HG02623 (cell line): ENCODE results near the gene RTP1.
"Not testable (repeated sequence)": the region's sequence is repeated elsewhere in the genome, so short reads cannot be mapped to it uniquely, and the experiment has no call there.

Experiments
- ATAC-seq: cut with Tn5 transposase; IDR thresholded peaks from one replicate; pipeline ENCODE4 v1.9.1; 2021; ENCODE audit warnings: moderate library complexity; ENCODE audit not compliant: unreplicated experiment

Gene RTP1

DNA sequence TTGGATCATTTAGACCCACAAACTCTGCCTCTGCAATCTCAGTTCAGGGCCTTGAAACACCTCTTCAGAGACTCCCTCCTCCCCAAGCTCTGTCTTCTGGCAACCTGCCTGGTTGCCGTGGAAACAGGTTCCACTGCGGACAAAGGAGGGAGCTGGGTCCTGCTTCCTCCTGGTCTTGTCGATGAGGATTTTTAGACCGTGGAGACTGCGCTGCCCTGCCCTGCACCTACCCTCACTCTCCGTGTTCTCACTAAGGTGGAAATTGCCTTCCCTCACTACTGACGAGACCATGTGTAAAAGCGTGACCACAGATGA lies at the start of gene RTP1:
Gene RTP1, plus strand, starts transcription at position 152 of the 315 bp plus-strand sequence. Its CDS starts 30 bp downstream, at position 182.
- ATAC-seq, result no peak

GRCh38 chr3:187150186-187150585 lies 47.1 kb upstream of the RTP1 start:
- no peak for ATAC-seq

DNA sequence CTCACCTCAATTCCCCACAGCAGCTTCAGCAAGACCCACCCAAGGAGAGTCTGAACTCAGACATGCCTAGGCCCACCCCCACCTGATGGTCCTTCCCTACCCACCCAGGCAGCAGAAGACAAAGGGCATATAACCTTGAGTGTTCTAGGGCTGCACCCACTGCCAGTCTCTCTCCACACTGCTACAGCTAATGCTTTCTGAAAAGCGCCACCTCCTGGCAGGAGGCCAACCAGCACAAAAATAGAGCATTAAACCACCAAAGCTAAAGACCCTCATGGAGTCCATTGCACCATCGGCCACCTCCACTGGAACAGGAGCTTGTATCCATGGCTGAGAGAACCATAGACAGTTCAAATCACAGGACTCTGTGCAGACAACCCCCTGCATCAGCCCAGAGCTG lies 46.7 kb upstream of the RTP1 start:
- no peak for ATAC-seq

DNA sequence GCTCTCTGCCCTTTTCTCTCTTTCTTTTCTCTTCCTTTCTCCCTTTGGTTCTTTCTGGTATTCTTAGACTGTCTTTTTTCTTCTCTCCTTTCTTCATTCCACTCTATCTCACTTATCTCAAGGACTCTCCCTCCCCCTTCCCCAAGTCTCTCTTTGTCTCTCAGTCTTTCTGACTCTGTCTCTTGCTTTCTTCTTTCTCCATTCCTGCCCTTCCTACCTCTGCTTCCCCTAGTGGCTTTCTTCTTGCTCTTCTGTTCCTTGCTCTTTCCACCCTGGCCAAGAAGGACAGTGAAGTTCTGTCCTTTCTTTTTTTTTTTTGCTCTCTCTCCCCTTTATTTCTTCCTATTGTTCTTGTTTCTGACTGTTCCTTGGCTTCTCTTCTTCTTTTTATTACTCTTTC lies 35.7 kb upstream of the RTP1 start:
- ATAC-seq, result no peak

DNA sequence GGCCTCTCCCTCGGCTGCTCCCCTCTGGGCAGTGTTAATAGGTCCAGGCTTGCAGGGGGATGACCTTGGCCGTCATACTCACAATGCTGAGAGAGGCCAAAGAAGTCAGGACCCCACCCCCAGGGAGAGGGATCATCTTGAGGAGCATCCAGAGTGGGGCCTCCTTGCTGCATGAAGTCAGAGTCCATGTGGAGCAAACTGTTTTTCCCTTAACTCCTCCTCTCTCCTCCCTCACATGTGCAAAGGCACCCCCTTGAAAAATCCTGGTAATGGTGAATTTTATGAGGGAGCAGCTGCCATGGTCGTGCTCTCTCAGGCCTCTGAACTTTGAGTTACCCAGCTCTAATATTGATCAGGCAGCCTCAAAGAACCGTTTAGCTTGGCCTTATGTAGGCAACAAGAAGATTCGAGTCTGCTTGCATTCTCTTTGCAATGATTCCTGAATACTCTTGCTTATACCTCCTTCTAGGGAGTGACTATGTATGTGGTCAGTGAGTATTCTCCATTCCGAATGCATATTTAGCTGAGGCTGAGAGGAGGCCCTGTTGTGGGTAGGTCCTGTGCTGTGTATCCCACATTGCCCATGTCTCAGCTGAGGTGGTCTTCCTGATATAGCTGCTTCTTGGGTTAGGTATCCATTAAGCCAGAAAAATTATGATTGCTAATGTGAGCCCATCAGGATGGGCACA lies 34.9 kb upstream of the RTP1 start:
- no peak for ATAC-seq

DNA sequence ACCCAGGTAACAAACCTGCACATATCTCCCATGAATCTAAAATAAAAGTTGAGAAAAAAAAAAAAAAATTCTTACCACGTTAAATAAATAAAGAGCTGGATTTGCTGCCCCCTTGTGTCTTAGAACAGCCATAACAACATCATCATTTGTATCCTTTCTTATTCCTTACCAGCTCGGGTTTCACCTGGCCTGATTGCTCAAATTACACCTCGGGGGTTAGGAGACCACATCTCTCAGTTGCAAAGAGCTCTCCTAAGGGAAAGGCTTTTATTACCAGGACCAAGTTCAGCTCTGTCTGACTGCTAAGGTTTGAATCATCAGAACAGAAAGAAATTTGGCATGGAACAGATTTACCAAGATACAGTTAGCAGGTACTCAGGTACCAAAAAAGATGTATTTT lies 32.1 kb upstream of the RTP1 start:
- ATAC-seq, result no peak

GRCh38 chr3:187166750-187167149 lies 30.5 kb upstream of the RTP1 start:
- no peak for ATAC-seq

- no peak for ATAC-seq
Observed at GRCh38 chr3:187167777-187168176, 29.5 kb upstream of the RTP1 start.

GRCh38 chr3:187169231-187169960 lies 27.9 kb upstream of the RTP1 start:
- ATAC-seq, result no peak

DNA sequence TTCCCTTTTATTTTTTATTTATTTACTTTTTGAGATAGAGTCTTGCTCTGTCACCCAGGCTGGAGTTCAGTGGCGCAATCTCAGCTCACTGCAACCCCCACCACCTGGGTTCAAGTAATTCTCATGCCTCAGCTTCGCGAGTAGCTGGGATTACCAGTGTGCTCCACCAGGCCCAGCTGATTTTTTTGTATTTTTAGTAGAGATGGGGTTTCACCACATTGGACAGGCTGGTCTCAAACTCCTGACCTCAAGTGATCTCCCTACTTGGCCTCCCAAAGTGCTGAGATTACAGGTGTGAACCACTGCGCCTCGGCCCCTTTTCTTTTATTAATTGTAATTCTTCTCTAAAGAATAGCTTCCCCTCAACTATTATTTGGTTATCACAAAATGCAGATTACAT lies 26.4 kb upstream of the RTP1 start:
- not testable (repeated sequence) for ATAC-seq

DNA sequence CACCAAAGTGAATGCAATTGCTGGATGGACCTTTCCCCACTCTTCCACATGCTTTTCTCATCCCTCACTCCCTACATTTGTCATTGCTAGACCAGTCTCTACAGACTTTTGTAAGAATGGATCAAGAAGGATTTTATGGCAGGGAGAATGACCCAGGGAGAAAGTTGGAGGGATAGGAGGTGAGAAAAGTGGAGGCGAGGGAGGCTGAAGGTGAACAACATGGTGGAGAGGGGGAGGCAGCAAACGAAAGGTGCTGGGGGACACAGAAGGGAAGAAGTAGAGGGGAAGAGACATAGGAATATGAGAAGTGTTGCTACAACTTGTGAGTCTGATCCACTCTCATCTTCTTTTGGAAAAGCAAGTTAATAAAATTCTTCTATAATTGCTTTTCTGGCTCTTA lies 24.4 kb upstream of the RTP1 start:
- ATAC-seq, result no peak

DNA sequence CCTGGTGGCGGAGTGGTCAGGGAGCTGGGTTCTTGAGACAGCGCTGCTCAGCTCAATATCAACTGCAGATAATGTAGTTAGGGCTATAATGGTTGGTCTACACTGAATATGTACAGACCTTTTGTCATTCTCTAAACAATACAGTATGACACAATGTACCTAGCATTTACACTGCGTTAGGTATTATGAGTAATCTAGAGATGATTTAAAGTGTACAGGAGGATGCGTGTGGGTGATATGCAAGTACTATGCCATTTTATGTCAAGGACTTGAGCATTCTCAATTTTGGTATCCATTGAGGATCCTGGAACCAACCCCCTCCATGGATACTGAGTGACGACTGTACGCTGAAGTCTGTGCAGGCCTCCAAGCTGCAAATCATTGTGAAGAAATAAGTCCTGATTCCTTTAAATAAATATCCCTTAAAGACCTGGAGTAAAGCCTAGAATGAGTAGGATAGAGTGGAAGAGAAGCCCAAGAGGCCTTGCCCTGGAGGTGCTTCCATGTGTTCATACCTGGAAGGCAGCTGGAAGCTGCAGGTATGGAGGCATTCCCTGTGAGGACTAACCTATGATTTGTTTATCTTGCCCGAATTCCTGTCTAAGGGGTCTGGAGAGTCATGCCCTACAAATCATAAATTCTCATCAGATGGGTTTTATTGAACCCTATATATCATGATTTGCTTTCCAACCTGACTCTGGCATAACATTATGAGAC lies 15.7 kb upstream of the RTP1 start:
- ATAC-seq, result no peak

DNA sequence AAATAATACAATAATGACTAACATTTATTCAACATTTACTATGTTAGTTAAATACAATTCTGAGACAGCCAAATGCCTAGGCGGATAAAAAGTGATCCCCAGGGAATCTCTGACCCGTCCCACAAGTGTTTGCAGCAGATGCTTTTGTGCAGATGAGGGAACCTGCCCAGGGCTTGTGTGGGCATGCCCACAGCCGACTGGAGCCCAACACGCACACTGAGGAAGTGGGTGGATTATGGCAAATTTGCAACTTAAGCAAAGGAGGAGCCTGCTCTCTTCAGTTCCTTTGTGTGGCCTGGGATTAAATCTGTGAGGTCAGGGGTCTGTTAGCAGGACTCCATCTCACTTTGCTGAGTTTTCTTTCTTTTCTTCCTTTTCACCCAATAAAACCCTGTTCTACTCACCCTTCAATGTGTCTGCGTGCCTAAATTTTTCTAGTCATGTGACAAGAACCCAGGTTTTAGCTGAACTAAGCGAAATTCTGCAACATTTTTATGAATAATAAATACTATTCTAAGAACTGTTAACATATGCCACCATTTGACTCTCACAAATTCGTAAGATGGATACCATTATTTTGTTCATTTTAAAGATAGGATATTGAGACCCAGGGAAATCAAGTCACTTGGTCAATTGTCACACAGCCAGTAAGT lies 13.9 kb upstream of the RTP1 start:
- ATAC-seq, result no peak

DNA sequence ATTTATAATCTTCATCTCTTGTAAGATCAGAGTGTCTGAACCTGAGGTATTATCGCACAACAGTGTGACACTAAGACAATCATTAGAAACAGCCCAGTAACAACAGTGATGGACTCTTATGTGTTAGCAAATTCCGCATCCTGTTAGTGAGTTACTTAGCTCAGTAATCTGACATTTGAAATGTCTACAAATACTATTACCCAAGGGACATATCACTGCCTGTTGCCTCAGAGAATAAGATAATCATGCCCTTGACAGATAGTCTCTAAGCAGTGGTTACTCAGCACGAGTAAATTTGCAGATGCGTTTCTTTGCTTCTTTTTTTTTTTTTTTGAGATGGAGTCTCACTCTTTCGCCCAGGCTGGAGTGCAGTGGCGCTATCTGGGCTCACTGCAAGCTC lies 13.4 kb upstream of the RTP1 start:
- no peak for ATAC-seq

DNA sequence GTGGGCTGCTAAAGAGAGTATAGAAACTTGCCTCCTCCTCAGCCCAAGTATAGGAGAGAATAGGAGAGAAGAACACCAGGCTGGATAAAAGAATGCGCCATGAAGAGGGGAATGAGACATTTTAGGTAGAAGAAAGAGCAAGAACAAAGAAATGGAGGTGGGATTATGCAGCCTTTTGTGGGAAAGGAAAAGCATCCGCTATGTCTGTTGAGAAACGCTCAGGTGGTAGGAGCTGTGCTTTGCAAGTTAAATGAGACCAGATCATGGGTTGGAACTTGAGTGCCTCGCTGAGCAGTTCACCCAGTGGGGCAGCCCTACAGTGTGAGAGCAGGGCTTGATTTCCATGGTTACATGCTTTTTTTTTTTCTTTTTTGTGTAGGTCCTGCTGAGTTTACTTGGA lies 11.5 kb upstream of the RTP1 start:
- ATAC-seq, result no peak

DNA sequence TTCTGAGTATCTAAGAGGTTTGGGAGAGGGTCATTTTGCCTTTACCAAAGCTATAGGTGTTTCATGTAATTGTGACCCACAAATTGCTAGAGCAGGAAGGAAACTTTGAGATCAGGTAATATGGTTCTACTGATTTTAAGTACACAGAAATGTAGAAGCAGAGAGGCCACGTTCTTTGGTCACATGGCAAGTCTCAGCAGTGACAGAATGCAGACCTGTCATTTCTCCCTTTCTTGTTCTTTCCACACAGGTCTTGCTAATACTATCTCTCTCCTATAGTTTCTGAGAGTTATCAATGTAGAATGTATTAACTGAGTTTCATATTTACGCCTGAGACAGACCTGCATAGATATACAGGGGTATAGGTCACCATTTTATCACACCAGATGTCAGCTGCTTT lies 10.9 kb upstream of the RTP1 start:
- no peak for ATAC-seq

- ATAC-seq, result no peak
Observed at GRCh38 chr3:187186801-187187421, 10.4 kb upstream of the RTP1 start.

- no peak for ATAC-seq
Observed at GRCh38 chr3:187188931-187189330, 8.4 kb upstream of the RTP1 start.

- no peak for ATAC-seq
Observed at GRCh38 chr3:187191271-187191670, 6.0 kb upstream of the RTP1 start.

- no peak for ATAC-seq
Observed at GRCh38 chr3:187193181-187193580, 4.1 kb upstream of the RTP1 start.
